B cell (primary cell): ENCODE measurements around the gene FOXM1.

Experiments used
- EZH2 ChIP-seq: IDR thresholded peaks from 2 replicates; pipeline ENCODE4 v1.6.1; 2012; ENCODE audit warnings: borderline replicate concordance, low read depth, mild to moderate bottlenecking, moderate library complexity, low read length; ENCODE audit not compliant: insufficient read depth, poor library complexity, severe bottlenecking
- TF ChIP-seq, protein P1 (sequence below): fragments of 200-600 bp; IDR thresholded peaks from one replicate; pipeline ENCODE4 v1.8.0; 2022; ENCODE audit warnings: antibody characterized with exemption, mild to moderate bottlenecking

DNA sequence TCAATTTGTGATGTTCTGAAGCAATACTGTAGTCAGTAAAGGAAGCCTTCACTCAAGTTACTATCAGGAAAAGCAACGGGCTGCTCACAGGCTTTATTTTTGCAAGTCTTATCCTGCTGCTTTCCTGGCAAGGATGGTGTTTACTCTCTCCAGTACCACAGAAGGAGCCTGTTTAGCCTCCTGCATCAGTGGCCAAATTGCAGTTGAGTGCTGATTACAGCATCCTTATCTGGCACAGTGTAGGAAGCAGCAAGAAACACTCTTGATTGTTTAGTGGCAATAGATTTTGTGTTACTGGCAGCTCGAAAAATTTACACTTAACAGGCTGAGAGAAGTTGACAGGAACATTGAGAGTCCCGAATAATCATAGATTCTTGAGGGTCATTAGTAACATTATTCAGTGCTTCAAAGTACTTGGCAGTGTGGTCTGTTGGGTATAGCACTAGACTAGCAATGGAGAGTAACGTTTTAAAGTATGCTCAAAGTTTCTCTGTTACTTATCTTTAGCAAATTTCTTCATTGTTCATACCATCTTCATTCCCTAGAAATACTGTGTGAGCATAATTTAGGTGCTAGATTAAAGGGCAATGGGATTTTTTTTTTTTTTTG is 25.4 kb upstream of the FOXM1 start:
- TF ChIP-seq, protein P1, sequence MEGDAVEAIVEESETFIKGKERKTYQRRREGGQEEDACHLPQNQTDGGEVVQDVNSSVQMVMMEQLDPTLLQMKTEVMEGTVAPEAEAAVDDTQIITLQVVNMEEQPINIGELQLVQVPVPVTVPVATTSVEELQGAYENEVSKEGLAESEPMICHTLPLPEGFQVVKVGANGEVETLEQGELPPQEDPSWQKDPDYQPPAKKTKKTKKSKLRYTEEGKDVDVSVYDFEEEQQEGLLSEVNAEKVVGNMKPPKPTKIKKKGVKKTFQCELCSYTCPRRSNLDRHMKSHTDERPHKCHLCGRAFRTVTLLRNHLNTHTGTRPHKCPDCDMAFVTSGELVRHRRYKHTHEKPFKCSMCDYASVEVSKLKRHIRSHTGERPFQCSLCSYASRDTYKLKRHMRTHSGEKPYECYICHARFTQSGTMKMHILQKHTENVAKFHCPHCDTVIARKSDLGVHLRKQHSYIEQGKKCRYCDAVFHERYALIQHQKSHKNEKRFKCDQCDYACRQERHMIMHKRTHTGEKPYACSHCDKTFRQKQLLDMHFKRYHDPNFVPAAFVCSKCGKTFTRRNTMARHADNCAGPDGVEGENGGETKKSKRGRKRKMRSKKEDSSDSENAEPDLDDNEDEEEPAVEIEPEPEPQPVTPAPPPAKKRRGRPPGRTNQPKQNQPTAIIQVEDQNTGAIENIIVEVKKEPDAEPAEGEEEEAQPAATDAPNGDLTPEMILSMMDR = no peak
- TF ChIP-seq EZH2 = no peak
